Transverse colon (tissue), 4 donors: ENCODE data around the gene FIGN. TPM values are rescaled to one million over a fixed set of nuclear protein-coding genes. Genes with fewer than 3 reads are reported as not detected.

Experiments
- DNase-seq: peaks from one replicate; pipeline ENCODE4 v3.0.0-alpha.2; 2019
- H3K27ac ChIP-seq, 4 donors: fragments of 200-600 bp; sonication (generic); 2 replicates each; pipeline ENCODE4 v1.5.1; 2016 to 2018; ENCODE audit warnings: inconsistent platforms in 4 of 4
- H3K27me3 ChIP-seq: fragments of 200-600 bp; sonication (generic); 2 replicates; pipeline ENCODE4 v1.5.1; 2017; ENCODE audit warnings: inconsistent platforms
- H3K36me3 ChIP-seq, 4 donors: fragments of 200-600 bp; sonication (generic); 2 replicates each; pipeline ENCODE4 v1.5.1; 2017 to 2019; ENCODE audit warnings: inconsistent platforms in 4 of 4
- H3K4me1 ChIP-seq, 4 donors: fragments of 200-600 bp; sonication (generic); 2 replicates each; pipeline ENCODE4 v1.5.1; 2017 to 2020; ENCODE audit warnings: inconsistent platforms in 4 of 4
- H3K4me3 ChIP-seq, 4 donors: fragments of 200-600 bp; sonication (generic); 1 replicate in 1 of 4; 2 replicates in 3 of 4; pipeline versions ENCODE4 v1.5.1 to v1.6.1; 2017 to 2019; ENCODE audit warnings: inconsistent platforms in 4 of 4
- H3K9me3 ChIP-seq, 2 donors: fragments of 200-600 bp; sonication (generic); 2 replicates each; pipeline ENCODE4 v1.5.1; 2017 to 2019; ENCODE audit warnings: inconsistent platforms in 2 of 2
- CTCF ChIP-seq, 5 experiments: fragments of 200-600 bp in 3 of 5; fragments of 450-650 bp in 2 of 5; sonication (generic) in 3 of 5; IDR thresholded peaks; 1 replicate in 2 of 5; 2 replicates in 3 of 5; pipeline ENCODE4 v1.5.1; 2016 to 2017; ENCODE audit warnings: antibody characterized with exemption in 5 of 5, inconsistent platforms in 3 of 5, mild to moderate bottlenecking in 2 of 5, moderate library complexity in 1 of 5
- EP300 ChIP-seq: sonication (generic); formaldehyde crosslinking; IDR thresholded peaks from one replicate; pipeline ENCODE4 v1.6.1; 2017; ENCODE audit warnings: antibody characterized with exemption, low read depth
- POLR2A ChIP-seq: fragments of 450-650 bp; IDR thresholded peaks from one replicate; pipeline ENCODE4 v1.6.1; 2016; ENCODE audit warnings: antibody characterized with exemption, mild to moderate bottlenecking, moderate library complexity
- POLR2AphosphoS5 ChIP-seq, 3 donors: sonication (generic); formaldehyde crosslinking; IDR thresholded peaks; one replicate each; pipeline ENCODE4 v1.6.1; 2016; ENCODE audit warnings: antibody characterized with exemption in 3 of 3
- whole genome bisulfite sequencing, 2 donors: methylation state at CpG; one replicate each; pipeline ENCODE4 v1.1.5; 2018; ENCODE audit warnings: low coverage in 1 of 2; 5-methylcytosine and 5-hydroxymethylcytosine counted together
- in situ Hi-C, 4 donors: fragments of 200-750 bp; cut with MboI; loops; one replicate each; pipeline versions ENCODE4 v1.15.0 to v1.15.1; 2017; ENCODE audit warnings: low sequenced_read_pairs in 3 of 4, low pct_ligation_motif_present in 1 of 4, low pct_unique_long_range_greater_than_20kb in 1 of 4
- intact Hi-C: fragments of 100-400 bp; cut with DNase I; formaldehyde crosslinking; loops from one replicate; pipeline ENCODE4 v1.15.1; 2023; ENCODE audit warnings: low total_unique reads
- total RNA-seq, 4 donors: library from RNA; depleted of rRNA; stranded (reverse); fragments of >200 nt; gene quantifications; one replicate each; pipeline ENCODE4 v1.1.0, GENCODE V29; 2016

FIGN gene
- total RNA-seq, 4 donors from 2014 or later: 0.75 to 1.3 (median 1.0) TPM

DNA sequence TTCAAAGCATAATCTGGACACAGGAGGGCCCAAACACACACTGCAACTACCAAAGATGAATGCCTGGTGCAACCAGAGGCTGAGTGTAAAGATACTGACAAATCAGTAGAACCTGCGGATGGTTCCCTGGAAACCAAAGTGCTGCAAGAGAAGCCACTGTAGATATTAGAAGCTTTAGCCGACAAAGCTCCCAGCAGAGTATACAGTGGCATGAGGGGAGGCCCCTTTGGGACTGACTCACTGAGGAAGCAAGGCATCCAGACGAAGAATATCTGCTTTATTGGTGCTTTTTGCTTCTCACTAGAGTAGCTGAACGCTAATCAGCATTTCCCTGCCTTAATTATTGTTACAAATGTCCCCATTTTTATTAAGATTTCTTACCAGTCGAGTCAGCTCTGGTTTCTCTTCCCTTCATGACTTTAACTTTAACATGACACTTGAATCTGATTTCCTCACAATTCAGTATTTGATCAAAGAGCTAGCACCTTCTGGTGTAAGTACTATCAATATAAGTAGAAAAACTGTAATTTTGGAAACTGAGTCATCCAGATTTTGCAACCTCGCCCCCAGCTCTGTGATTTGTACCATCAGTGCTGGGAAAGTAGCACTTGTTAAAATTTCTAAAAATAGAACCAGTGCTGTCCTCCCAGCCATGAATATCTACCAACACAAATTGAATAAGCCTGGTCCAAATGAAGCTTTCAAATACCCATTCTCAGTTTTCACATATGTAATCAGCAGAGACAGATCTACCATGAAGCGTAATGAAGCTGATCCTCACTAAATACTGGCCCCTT is 34.2 kb downstream of the FIGN start:
- Histone ChIP-seq H3K27ac (no peak overlapping the region), H3K27me3 (no peaks in the 10 kb centered on the region), H3K4me3 (no peak overlapping the region), H3K9me3 (no peaks in the 10 kb centered on the region), H3K4me1 (no peaks in the 10 kb centered on the region), H3K36me3 (no peaks in the 10 kb centered on the region)
- DNase-seq: no peak
- intact Hi-C loops: no loop called here
- no peak for TF ChIP-seq EP300
- no peak for TF ChIP-seq POLR2AphosphoS5 (IDR thresholded peaks at IDR 0.05)
- no peak for TF ChIP-seq POLR2A
- no peak for TF ChIP-seq CTCF (IDR thresholded peaks at IDR 0.05)
- in situ Hi-C loops: no loop called here
- WGBS, 2 donors: 54 to 60% methylated on average over 4 to 7 of the region's 7 CpGs

GRCh38 chr2:163698857-163699256 is 37.0 kb downstream of the FIGN start:
- H3K9me3 ChIP-seq: no peaks in the 10 kb centered on the region
- no peak for TF ChIP-seq EP300
- TF ChIP-seq POLR2A: no peak
- TF ChIP-seq CTCF (IDR thresholded peaks at IDR 0.05): no peak
- TF ChIP-seq POLR2AphosphoS5 (IDR thresholded peaks at IDR 0.05): no peak
- H3K27ac ChIP-seq: no peak overlapping the region
- no peaks in the 10 kb centered on the region for H3K4me1 ChIP-seq
- in situ Hi-C loops: no loop called here
- no peak overlapping the region for H3K4me3 ChIP-seq
- WGBS, 2 donors: 43 to 70% methylated on average over 1 of the region's 1 CpG
- no peaks in the 10 kb centered on the region for H3K27me3 ChIP-seq
- H3K36me3 ChIP-seq: no peaks in the 10 kb centered on the region
- intact Hi-C loops: no loop called here
- DNase-seq: no peak

DNA sequence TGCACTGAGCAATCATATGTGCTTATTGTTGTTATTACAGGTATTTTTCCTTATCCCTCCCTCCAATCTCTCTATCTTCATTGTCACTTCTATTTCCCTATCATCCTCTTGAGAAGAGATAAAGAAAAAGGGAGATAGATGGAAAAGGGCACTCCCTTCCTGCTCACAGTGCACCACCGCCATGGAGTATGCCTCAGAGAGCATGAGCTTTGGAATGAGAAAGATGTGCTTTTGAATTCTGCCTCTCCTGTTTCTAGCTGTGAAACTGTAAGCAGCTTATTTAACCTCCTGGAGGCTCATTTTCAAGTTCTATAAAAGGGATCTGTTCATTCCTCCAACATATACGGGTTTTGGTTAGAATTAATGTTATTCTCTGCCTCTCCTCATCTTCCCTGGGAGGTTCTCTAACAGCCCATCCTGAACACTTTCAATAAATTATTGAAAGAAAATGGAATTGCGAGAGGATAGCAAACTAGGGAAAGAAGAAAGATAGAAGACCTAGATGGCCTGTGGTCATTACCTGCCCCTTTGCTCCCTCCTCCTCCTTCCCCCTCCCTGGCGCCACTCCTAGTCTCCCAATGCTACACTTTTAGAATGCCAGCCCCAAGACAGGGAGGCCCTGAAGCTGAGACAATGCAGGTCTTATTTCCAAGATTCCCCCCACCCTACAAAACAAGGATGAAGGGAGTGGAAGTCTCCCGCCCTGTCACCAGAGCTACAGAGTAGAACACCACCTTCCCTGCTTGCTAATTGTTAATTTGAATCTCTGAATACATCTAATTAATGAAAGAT is 37.8 kb downstream of the FIGN start:
- WGBS, 2 donors: 73 to 76% methylated on average over 5 of the region's 5 CpGs
- Histone ChIP-seq H3K27me3 (no peaks in the 10 kb centered on the region), H3K4me3 (no peak overlapping the region), H3K4me1 (no peaks in the 10 kb centered on the region), H3K9me3 (no peaks in the 10 kb centered on the region), H3K36me3 (no peaks in the 10 kb centered on the region), H3K27ac (no peak overlapping the region)
- in situ Hi-C loops (no loop called here), intact Hi-C loops (no loop called here)
- TF ChIP-seq POLR2AphosphoS5 (IDR thresholded peaks at IDR 0.05): no peak
- no peak for TF ChIP-seq POLR2A
- TF ChIP-seq EP300: no peak
- no peak for TF ChIP-seq CTCF (IDR thresholded peaks at IDR 0.05)
- DNase-seq: no peak

DNA sequence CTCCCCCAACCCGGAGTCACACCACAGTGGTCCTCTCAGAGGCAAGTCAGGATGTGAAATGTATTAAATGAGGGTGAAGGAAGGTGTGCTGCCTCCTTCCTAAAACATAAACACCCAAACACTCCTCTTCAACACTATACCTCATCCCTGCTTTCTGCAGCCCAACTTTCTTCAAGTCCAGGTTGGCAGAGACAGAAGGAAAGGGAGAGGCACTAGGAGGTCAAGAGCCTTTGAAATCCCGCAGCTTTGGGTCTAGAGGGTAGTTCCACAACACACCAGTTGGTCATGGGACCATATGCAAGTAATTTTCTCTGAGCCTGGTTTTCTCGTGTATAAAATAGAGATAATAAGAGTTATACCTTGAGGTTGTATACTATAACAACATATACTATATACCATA is 38.4 kb downstream of the FIGN start:
- H3K9me3 ChIP-seq: no peaks in the 10 kb centered on the region
- no peak for TF ChIP-seq CTCF (IDR thresholded peaks at IDR 0.05)
- no peak for TF ChIP-seq EP300
- no peak for TF ChIP-seq POLR2AphosphoS5 (IDR thresholded peaks at IDR 0.05)
- no peak for TF ChIP-seq POLR2A
- H3K27me3 ChIP-seq: no peaks in the 10 kb centered on the region
- H3K27ac ChIP-seq: no peak overlapping the region
- H3K4me3 ChIP-seq: no peak overlapping the region
- intact Hi-C loops: no loop called here
- no peak for DNase-seq
- WGBS, 2 donors: 48 to 80% methylated on average over 1 to 3 of the region's 3 CpGs
- H3K4me1 ChIP-seq: peaks cover 0 to 5% (median 0%) of the 10 kb centered on the region in 4 donors
- no peaks in the 10 kb centered on the region for H3K36me3 ChIP-seq
- in situ Hi-C loops: no loop called here
